ENCODE data around the gene GPR157.
A peak's percentile ranks its signal among the peaks of the same experiment; 100 is the strongest.
"Not testable (repeated sequence)": the region's sequence is repeated elsewhere in the genome, so short reads cannot be mapped to it uniquely, and the experiment has no call there.

GPR157 gene

GRCh38 chr1:9155879-9156278, 27.0 kb upstream of the GPR157 start:
- H3K9ac ChIP-seq (ENCODE audit: low read length) = no peak overlapping the region
- no peak overlapping the region for H3K4me2 ChIP-seq (ENCODE audit: low read length, poor library complexity, severe bottlenecking)
- H2BK15ac ChIP-seq (ENCODE audit: low read depth, poor library complexity, severe bottlenecking) = no peak overlapping the region
- H4K91ac ChIP-seq (ENCODE audit: low read length) = no peak overlapping the region
- H2AK5ac ChIP-seq (ENCODE audit: low read length, severe bottlenecking) = no peak overlapping the region
- no peaks in the 10 kb centered on the region for H3K27me3 ChIP-seq (ENCODE audit: control insufficient read depth in 1 of 2, insufficient read depth in 1 of 2, low read length in 2 of 2)
- H2AFZ ChIP-seq (ENCODE audit: low read depth, low read length) = no peak overlapping the region
- H2BK12ac ChIP-seq (ENCODE audit: low read length in 2 of 2) = no peak overlapping the region
- no peak overlapping the region for H3K27ac ChIP-seq (ENCODE audit: low read length, poor library complexity, severe bottlenecking)
- H3K4me1 ChIP-seq (ENCODE audit: control insufficient read depth, insufficient read depth, low read depth, low read length) = peaks cover 12% of the 10 kb centered on the region
- no peak overlapping the region for H3K23ac ChIP-seq (ENCODE audit: low read length in 2 of 2)
- peaks cover 24% of the 10 kb centered on the region for H3K79me1 ChIP-seq (replicated peaks; ENCODE audit: low read length, poor library complexity, severe bottlenecking)
- no peaks in the 10 kb centered on the region for H3K9me3 ChIP-seq (ENCODE audit: control insufficient read depth, low read length)
- no peak for DNase-seq
- no peak overlapping the region for H3K14ac ChIP-seq (ENCODE audit: low read length in 2 of 2)
- no peak overlapping the region for H2BK120ac ChIP-seq (ENCODE audit: low read depth, low read length)
- no peak overlapping the region for H4K8ac ChIP-seq (ENCODE audit: low read length)
- no peak overlapping the region for H3K18ac ChIP-seq (ENCODE audit: low read depth in 1 of 2, low read length in 2 of 2)
- H3K4me3 ChIP-seq (ENCODE audit: insufficient read depth in 1 of 2, low read depth in 1 of 2, low read length in 2 of 2) = no peak overlapping the region
- H3K4ac ChIP-seq (ENCODE audit: low read depth in 1 of 2, low read length in 2 of 2) = no peak overlapping the region
- H3K36me3 ChIP-seq (ENCODE audit: control insufficient read depth in 1 of 2, insufficient read depth in 2 of 2, low read depth in 1 of 2, low read length in 2 of 2) = peaks cover 62 to 66% of the 10 kb centered on the region in 2 experiments
- 96% methylated on average over 1 of the region's 1 CpG for WGBS
- no peak overlapping the region for H2BK5ac ChIP-seq (ENCODE audit: low read depth, low read length, poor library complexity, severe bottlenecking)

GRCh38 chr1:9155405-9155804, 26.5 kb upstream of the GPR157 start:
- not testable (repeated sequence) for DNase-seq; H3K27ac ChIP-seq (ENCODE audit: low read length, poor library complexity, severe bottlenecking); H3K4me3 ChIP-seq (ENCODE audit: insufficient read depth in 1 of 2, low read depth in 1 of 2, low read length in 2 of 2); H3K9ac ChIP-seq (ENCODE audit: low read length); H2AK5ac ChIP-seq (ENCODE audit: low read length, severe bottlenecking); H3K27me3 ChIP-seq (ENCODE audit: control insufficient read depth in 1 of 2, insufficient read depth in 1 of 2, low read length in 2 of 2); H3K14ac ChIP-seq (ENCODE audit: low read length in 2 of 2); H3K4me2 ChIP-seq (ENCODE audit: low read length, poor library complexity, severe bottlenecking); H3K4ac ChIP-seq (ENCODE audit: low read depth in 1 of 2, low read length in 2 of 2); H4K91ac ChIP-seq (ENCODE audit: low read length); H2BK12ac ChIP-seq (ENCODE audit: low read length in 2 of 2); H2BK5ac ChIP-seq (ENCODE audit: low read depth, low read length, poor library complexity, severe bottlenecking); H2BK120ac ChIP-seq (ENCODE audit: low read depth, low read length); H2BK15ac ChIP-seq (ENCODE audit: low read depth, poor library complexity, severe bottlenecking); H3K9me3 ChIP-seq (ENCODE audit: control insufficient read depth, low read length); H4K8ac ChIP-seq (ENCODE audit: low read length); H3K23ac ChIP-seq (ENCODE audit: low read length in 2 of 2); H3K18ac ChIP-seq (ENCODE audit: low read depth in 1 of 2, low read length in 2 of 2); H2AFZ ChIP-seq (ENCODE audit: low read depth, low read length)
- Histone ChIP-seq H3K36me3 (ENCODE audit: control insufficient read depth in 1 of 2, insufficient read depth in 2 of 2, low read depth in 1 of 2, low read length in 2 of 2) (peaks cover 66 to 67% of the 10 kb centered on the region in 2 experiments), H3K79me1 (replicated peaks; ENCODE audit: low read length, poor library complexity, severe bottlenecking) (peaks cover 28% of the 10 kb centered on the region), H3K4me1 (ENCODE audit: control insufficient read depth, insufficient read depth, low read depth, low read length) (peaks cover 16% of the 10 kb centered on the region)

GRCh38 chr1:9153152-9153551, 24.2 kb upstream of the GPR157 start:
- H3K23ac ChIP-seq (ENCODE audit: low read length in 2 of 2) = no peak overlapping the region
- H3K27me3 ChIP-seq (ENCODE audit: control insufficient read depth in 1 of 2, insufficient read depth in 1 of 2, low read length in 2 of 2) = no peaks in the 10 kb centered on the region
- 83% methylated on average over 2 of the region's 4 CpGs for WGBS
- no peaks in the 10 kb centered on the region for H3K9me3 ChIP-seq (ENCODE audit: control insufficient read depth, low read length)
- H4K91ac ChIP-seq (ENCODE audit: low read length) = no peak overlapping the region
- H4K8ac ChIP-seq (ENCODE audit: low read length) = no peak overlapping the region
- H3K79me1 ChIP-seq (replicated peaks; ENCODE audit: low read length, poor library complexity, severe bottlenecking) = peaks cover 37% of the 10 kb centered on the region
- no peak overlapping the region for H3K4ac ChIP-seq (ENCODE audit: low read depth in 1 of 2, low read length in 2 of 2)
- H3K4me2 ChIP-seq (ENCODE audit: low read length, poor library complexity, severe bottlenecking) = no peak overlapping the region
- H2BK15ac ChIP-seq (ENCODE audit: low read depth, poor library complexity, severe bottlenecking) = no peak overlapping the region
- no peak overlapping the region for H3K18ac ChIP-seq (ENCODE audit: low read depth in 1 of 2, low read length in 2 of 2)
- no peak overlapping the region for H3K9ac ChIP-seq (ENCODE audit: low read length)
- peaks cover 21% of the 10 kb centered on the region for H3K4me1 ChIP-seq (ENCODE audit: control insufficient read depth, insufficient read depth, low read depth, low read length)
- no peak overlapping the region for H3K27ac ChIP-seq (ENCODE audit: low read length, poor library complexity, severe bottlenecking)
- H3K4me3 ChIP-seq (ENCODE audit: insufficient read depth in 1 of 2, low read depth in 1 of 2, low read length in 2 of 2) = no peak overlapping the region
- no peak overlapping the region for H3K14ac ChIP-seq (ENCODE audit: low read length in 2 of 2)
- no peak overlapping the region for H2AK5ac ChIP-seq (ENCODE audit: low read length, severe bottlenecking)
- DNase-seq = no peak
- H3K36me3 ChIP-seq (ENCODE audit: control insufficient read depth in 1 of 2, insufficient read depth in 2 of 2, low read depth in 1 of 2, low read length in 2 of 2) = peaks cover 66 to 73% of the 10 kb centered on the region in 2 experiments
- no peak overlapping the region for H2BK120ac ChIP-seq (ENCODE audit: low read depth, low read length)
- H2AFZ ChIP-seq (ENCODE audit: low read depth, low read length) = no peak overlapping the region
- no peak overlapping the region for H2BK12ac ChIP-seq (ENCODE audit: low read length in 2 of 2)
- H2BK5ac ChIP-seq (ENCODE audit: low read depth, low read length, poor library complexity, severe bottlenecking) = no peak overlapping the region

- Histone ChIP-seq H3K27ac (ENCODE audit: low read length, poor library complexity, severe bottlenecking) (no peak overlapping the region), H3K9ac (ENCODE audit: low read length) (peak overlapping the region; percentile 84), H3K36me3 (ENCODE audit: control insufficient read depth in 1 of 2, insufficient read depth in 2 of 2, low read depth in 1 of 2, low read length in 2 of 2) (peaks cover 62 to 75% of the 10 kb centered on the region in 2 experiments), H3K4ac (ENCODE audit: low read depth in 1 of 2, low read length in 2 of 2) (no peak overlapping the region), H3K4me3 (ENCODE audit: insufficient read depth in 1 of 2, low read depth in 1 of 2, low read length in 2 of 2) (no peak overlapping the region), H3K79me1 (replicated peaks; ENCODE audit: low read length, poor library complexity, severe bottlenecking) (peaks cover 39% of the 10 kb centered on the region), H2BK12ac (ENCODE audit: low read length in 2 of 2) (no peak overlapping the region), H2AFZ (ENCODE audit: low read depth, low read length) (no peak overlapping the region), H3K14ac (ENCODE audit: low read length in 2 of 2) (no peak overlapping the region), H3K18ac (ENCODE audit: low read depth in 1 of 2, low read length in 2 of 2) (no peak overlapping the region), H3K4me1 (ENCODE audit: control insufficient read depth, insufficient read depth, low read depth, low read length) (peaks cover 21% of the 10 kb centered on the region), H2BK15ac (ENCODE audit: low read depth, poor library complexity, severe bottlenecking) (no peak overlapping the region), H2BK120ac (ENCODE audit: low read depth, low read length) (no peak overlapping the region), H4K8ac (ENCODE audit: low read length) (no peak overlapping the region), H3K4me2 (ENCODE audit: low read length, poor library complexity, severe bottlenecking) (no peak overlapping the region), H3K9me3 (ENCODE audit: control insufficient read depth, low read length) (no peaks in the 10 kb centered on the region), H4K91ac (ENCODE audit: low read length) (no peak overlapping the region), H2AK5ac (ENCODE audit: low read length, severe bottlenecking) (no peak overlapping the region), H3K23ac (ENCODE audit: low read length in 2 of 2) (no peak overlapping the region), H2BK5ac (ENCODE audit: low read depth, low read length, poor library complexity, severe bottlenecking) (no peak overlapping the region), H3K27me3 (ENCODE audit: control insufficient read depth in 1 of 2, insufficient read depth in 1 of 2, low read length in 2 of 2) (no peaks in the 10 kb centered on the region)
- WGBS = 90% methylated on average over 10 of the region's 10 CpGs
- no peak for DNase-seq
Measured at GRCh38 chr1:9152535-9152934, 23.6 kb upstream of the GPR157 start.
